Measurements from ENCODE around the gene SPATA6L.

DNA sequence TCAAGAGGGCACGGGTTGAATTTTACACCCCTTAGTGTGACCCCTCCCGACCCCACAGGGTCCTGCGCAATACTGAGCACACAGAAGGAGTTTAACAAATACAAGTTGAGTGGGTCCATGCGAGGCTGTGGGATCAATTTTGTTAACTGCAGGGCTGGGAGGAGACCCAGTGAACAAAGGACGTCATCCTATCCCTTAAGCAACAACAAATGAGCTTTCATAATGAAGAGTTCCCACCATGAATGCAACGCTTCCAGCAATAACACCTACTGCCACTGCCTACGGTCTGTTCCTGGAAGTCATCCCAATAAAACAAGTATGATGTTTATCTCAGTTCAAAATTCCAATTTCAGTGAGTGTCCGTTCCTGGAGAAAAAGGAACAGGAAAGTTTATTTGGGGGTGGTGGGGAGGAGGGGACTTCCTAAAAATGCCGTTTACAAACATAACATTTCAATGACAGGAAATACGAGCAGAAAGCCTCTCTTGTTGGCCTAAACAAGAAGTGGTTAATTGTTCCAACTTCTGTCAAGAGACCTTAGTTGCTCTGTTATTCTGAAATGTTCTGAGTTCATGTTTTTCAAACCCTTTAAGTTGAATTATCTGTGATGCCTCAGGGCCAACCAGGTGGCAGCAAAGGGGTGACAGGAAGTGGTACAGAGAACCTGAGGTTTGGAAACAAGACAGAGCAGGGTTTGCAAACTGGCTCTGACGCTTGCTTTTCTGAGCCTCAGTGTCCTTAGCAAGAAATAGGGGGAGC, 69.9 kb downstream of the SPATA6L start:
- TF ChIP-seq, protein P1, sequence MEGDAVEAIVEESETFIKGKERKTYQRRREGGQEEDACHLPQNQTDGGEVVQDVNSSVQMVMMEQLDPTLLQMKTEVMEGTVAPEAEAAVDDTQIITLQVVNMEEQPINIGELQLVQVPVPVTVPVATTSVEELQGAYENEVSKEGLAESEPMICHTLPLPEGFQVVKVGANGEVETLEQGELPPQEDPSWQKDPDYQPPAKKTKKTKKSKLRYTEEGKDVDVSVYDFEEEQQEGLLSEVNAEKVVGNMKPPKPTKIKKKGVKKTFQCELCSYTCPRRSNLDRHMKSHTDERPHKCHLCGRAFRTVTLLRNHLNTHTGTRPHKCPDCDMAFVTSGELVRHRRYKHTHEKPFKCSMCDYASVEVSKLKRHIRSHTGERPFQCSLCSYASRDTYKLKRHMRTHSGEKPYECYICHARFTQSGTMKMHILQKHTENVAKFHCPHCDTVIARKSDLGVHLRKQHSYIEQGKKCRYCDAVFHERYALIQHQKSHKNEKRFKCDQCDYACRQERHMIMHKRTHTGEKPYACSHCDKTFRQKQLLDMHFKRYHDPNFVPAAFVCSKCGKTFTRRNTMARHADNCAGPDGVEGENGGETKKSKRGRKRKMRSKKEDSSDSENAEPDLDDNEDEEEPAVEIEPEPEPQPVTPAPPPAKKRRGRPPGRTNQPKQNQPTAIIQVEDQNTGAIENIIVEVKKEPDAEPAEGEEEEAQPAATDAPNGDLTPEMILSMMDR (conservative IDR thresholded peaks at IDR 0.05; ENCODE audit: low read depth in 2 of 2): no peak
- TF ChIP-seq POLR2AphosphoS5 (IDR thresholded peaks at IDR 0.05; ENCODE audit: low read depth) (no peak), EZH2phosphoT487 (IDR thresholded peaks at IDR 0.05; ENCODE audit: unreplicated experiment) (no peak), STAT1 (IDR thresholded peaks at IDR 0.05; ENCODE audit: unreplicated experiment) (no peak), ZNF331 (CRISPR knock-in tag; IDR thresholded peaks at IDR 0.05; ENCODE audit: low read depth) (no peak), EZH2 (IDR thresholded peaks at IDR 0.05; ENCODE audit: low read depth, unreplicated experiment) (no peak), ZNF114 (CRISPR knock-in tag; IDR thresholded peaks at IDR 0.05) (no peak), JUNB (IDR thresholded peaks at IDR 0.05; ENCODE audit: unreplicated experiment) (no peak), CREB1 (CRISPR knock-in tag; IDR thresholded peaks at IDR 0.05; ENCODE audit: low read depth) (no peak)
- TF ChIP-seq, protein P2, sequence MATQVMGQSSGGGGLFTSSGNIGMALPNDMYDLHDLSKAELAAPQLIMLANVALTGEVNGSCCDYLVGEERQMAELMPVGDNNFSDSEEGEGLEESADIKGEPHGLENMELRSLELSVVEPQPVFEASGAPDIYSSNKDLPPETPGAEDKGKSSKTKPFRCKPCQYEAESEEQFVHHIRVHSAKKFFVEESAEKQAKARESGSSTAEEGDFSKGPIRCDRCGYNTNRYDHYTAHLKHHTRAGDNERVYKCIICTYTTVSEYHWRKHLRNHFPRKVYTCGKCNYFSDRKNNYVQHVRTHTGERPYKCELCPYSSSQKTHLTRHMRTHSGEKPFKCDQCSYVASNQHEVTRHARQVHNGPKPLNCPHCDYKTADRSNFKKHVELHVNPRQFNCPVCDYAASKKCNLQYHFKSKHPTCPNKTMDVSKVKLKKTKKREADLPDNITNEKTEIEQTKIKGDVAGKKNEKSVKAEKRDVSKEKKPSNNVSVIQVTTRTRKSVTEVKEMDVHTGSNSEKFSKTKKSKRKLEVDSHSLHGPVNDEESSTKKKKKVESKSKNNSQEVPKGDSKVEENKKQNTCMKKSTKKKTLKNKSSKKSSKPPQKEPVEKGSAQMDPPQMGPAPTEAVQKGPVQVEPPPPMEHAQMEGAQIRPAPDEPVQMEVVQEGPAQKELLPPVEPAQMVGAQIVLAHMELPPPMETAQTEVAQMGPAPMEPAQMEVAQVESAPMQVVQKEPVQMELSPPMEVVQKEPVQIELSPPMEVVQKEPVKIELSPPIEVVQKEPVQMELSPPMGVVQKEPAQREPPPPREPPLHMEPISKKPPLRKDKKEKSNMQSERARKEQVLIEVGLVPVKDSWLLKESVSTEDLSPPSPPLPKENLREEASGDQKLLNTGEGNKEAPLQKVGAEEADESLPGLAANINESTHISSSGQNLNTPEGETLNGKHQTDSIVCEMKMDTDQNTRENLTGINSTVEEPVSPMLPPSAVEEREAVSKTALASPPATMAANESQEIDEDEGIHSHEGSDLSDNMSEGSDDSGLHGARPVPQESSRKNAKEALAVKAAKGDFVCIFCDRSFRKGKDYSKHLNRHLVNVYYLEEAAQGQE (IDR thresholded peaks at IDR 0.05; ENCODE audit: unreplicated experiment): no peak
- TF ChIP-seq, protein P3, sequence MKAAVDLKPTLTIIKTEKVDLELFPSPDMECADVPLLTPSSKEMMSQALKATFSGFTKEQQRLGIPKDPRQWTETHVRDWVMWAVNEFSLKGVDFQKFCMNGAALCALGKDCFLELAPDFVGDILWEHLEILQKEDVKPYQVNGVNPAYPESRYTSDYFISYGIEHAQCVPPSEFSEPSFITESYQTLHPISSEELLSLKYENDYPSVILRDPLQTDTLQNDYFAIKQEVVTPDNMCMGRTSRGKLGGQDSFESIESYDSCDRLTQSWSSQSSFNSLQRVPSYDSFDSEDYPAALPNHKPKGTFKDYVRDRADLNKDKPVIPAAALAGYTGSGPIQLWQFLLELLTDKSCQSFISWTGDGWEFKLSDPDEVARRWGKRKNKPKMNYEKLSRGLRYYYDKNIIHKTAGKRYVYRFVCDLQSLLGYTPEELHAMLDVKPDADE (IDR thresholded peaks at IDR 0.05): no peak
- TF ChIP-seq, protein P4, sequence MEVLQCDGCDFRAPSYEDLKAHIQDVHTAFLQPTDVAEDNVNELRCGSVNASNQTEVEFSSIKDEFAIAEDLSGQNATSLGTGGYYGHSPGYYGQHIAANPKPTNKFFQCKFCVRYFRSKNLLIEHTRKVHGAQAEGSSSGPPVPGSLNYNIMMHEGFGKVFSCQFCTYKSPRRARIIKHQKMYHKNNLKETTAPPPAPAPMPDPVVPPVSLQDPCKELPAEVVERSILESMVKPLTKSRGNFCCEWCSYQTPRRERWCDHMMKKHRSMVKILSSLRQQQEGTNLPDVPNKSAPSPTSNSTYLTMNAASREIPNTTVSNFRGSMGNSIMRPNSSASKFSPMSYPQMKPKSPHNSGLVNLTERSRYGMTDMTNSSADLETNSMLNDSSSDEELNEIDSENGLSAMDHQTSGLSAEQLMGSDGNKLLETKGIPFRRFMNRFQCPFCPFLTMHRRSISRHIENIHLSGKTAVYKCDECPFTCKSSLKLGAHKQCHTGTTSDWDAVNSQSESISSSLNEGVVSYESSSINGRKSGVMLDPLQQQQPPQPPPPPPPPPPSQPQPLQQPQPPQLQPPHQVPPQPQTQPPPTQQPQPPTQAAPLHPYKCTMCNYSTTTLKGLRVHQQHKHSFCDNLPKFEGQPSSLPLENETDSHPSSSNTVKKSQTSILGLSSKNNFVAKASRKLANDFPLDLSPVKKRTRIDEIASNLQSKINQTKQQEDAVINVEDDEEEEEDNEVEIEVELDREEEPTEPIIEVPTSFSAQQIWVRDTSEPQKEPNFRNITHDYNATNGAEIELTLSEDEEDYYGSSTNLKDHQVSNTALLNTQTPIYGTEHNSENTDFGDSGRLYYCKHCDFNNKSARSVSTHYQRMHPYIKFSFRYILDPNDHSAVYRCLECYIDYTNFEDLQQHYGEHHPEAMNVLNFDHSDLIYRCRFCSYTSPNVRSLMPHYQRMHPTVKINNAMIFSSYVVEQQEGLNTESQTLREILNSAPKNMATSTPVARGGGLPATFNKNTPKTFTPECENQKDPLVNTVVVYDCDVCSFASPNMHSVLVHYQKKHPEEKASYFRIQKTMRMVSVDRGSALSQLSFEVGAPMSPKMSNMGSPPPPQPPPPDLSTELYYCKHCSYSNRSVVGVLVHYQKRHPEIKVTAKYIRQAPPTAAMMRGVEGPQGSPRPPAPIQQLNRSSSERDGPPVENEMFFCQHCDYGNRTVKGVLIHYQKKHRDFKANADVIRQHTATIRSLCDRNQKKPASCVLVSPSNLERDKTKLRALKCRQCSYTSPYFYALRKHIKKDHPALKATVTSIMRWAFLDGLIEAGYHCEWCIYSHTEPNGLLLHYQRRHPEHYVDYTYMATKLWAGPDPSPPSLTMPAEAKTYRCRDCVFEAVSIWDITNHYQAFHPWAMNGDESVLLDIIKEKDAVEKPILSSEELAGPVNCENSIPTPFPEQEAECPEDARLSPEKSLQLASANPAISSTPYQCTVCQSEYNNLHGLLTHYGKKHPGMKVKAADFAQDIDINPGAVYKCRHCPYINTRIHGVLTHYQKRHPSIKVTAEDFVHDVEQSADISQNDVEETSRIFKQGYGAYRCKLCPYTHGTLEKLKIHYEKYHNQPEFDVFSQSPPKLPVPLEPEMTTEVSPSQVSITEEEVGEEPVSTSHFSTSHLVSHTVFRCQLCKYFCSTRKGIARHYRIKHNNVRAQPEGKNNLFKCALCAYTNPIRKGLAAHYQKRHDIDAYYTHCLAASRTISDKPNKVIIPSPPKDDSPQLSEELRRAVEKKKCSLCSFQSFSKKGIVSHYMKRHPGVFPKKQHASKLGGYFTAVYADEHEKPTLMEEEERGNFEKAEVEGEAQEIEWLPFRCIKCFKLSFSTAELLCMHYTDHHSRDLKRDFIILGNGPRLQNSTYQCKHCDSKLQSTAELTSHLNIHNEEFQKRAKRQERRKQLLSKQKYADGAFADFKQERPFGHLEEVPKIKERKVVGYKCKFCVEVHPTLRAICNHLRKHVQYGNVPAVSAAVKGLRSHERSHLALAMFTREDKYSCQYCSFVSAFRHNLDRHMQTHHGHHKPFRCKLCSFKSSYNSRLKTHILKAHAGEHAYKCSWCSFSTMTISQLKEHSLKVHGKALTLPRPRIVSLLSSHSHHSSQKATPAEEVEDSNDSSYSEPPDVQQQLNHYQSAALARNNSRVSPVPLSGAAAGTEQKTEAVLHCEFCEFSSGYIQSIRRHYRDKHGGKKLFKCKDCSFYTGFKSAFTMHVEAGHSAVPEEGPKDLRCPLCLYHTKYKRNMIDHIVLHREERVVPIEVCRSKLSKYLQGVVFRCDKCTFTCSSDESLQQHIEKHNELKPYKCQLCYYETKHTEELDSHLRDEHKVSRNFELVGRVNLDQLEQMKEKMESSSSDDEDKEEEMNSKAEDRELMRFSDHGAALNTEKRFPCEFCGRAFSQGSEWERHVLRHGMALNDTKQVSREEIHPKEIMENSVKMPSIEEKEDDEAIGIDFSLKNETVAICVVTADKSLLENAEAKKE (CRISPR knock-in tag; IDR thresholded peaks at IDR 0.05): no peak
